H1 (cell line): ENCODE data around the gene S1PR2. TPM values are rescaled to one million over a fixed set of nuclear protein-coding genes. Genes with fewer than 3 reads are reported as not detected.

Source experiments
- CTCF ChIA-PET: fragments of 300-600 bp; sonication (Branson Sonifier 250); formaldehyde crosslinking; loops from one replicate; lab custom pipeline; 2021; ENCODE audit not compliant: partially characterized antibody; lab: Charles Lee
- POLR2A ChIA-PET: fragments of 300-600 bp; sonication (Branson Sonifier 250); formaldehyde crosslinking; loops from one replicate; lab custom pipeline; 2021; ENCODE audit warnings: inconsistent platforms; ENCODE audit not compliant: partially characterized antibody; lab: Charles Lee
- DNase-seq, 2 experiments: peaks; one replicate each; pipeline versions ENCODE4 v3.0.0 to v3.0.0-alpha.2; 2010 to 2022; ENCODE audit warnings: low spot score in 2 of 2, low read depth in 1 of 2, mixed read lengths in 1 of 2
- FAIRE-seq: peaks from 2 replicates; lab custom pipeline; 2011; peaks lifted over from hg19 to GRCh38; lab: Jason Lieb, UNC
- H2AFZ ChIP-seq: 2 replicates; pipeline ENCODE4 v1.8.1; 2012; ENCODE audit warnings: low read length, inconsistent platforms
- H2AK5ac ChIP-seq: 2 replicates; pipeline ENCODE4 v1.6.1; 2013; ENCODE audit warnings: low read depth, low read length
- H2BK120ac ChIP-seq: replicated peaks from 2 replicates; pipeline ENCODE3; 2013; ENCODE audit warnings: low read depth, low read length, inconsistent platforms
- H2BK12ac ChIP-seq: 2 replicates; pipeline ENCODE4 v1.6.1; 2013; ENCODE audit warnings: low read depth, low read length
- H2BK15ac ChIP-seq: 2 replicates; pipeline ENCODE4 v1.6.1; 2013; ENCODE audit warnings: low read length
- H2BK20ac ChIP-seq: 2 replicates; pipeline ENCODE4 v1.6.1; 2013; ENCODE audit warnings: low read length
- H2BK5ac ChIP-seq: 2 replicates; pipeline ENCODE4 v1.6.1; 2013; ENCODE audit warnings: low read depth, low read length
- H3K14ac ChIP-seq: 2 replicates; pipeline ENCODE4 v1.6.1; 2013; ENCODE audit warnings: inconsistent platforms; ENCODE audit not compliant: insufficient read length
- H3K18ac ChIP-seq: 2 replicates; pipeline ENCODE4 v1.6.1; 2013; ENCODE audit warnings: low read length; ENCODE audit errors: extremely low read depth
- H3K23ac ChIP-seq: 2 replicates; pipeline ENCODE4 v1.6.1; 2013; ENCODE audit warnings: inconsistent platforms; ENCODE audit not compliant: insufficient read length
- H3K23me2 ChIP-seq: 2 replicates; pipeline ENCODE4 v1.6.1; 2013; ENCODE audit warnings: low read depth, low read length
- H3K27ac ChIP-seq: 2 replicates; pipeline ENCODE4 v1.6.1; 2011; ENCODE audit warnings: low read depth, low read length, inconsistent platforms
- H3K27me3 ChIP-seq, 4 experiments: replicated peaks in 1 of 4; 1 replicate in 1 of 4; 2 replicates in 3 of 4; pipeline versions ENCODE4 v1.6.1 to v1.8.1; 2011 to 2013; ENCODE audit warnings: low read length in 3 of 4, mild to moderate bottlenecking in 3 of 4, inconsistent platforms in 2 of 4, mixed read lengths in 2 of 4, moderate library complexity in 1 of 4; ENCODE audit not compliant: control insufficient read depth in 3 of 4, insufficient read depth in 3 of 4; ENCODE audit errors: extremely low read depth in 1 of 4
- H3K36me3 ChIP-seq, 4 experiments: 2 replicates each; pipeline versions ENCODE4 v1.6.1 to v1.8.1; 2011 to 2013; ENCODE audit warnings: mild to moderate bottlenecking in 4 of 4, low read length in 3 of 4, moderate library complexity in 2 of 4, control low read depth in 1 of 4, inconsistent platforms in 1 of 4; ENCODE audit not compliant: insufficient read depth in 4 of 4, control insufficient read depth in 2 of 4
- H3K4ac ChIP-seq: replicated peaks from 2 replicates; pipeline ENCODE3; 2013; ENCODE audit warnings: low read length, low read depth, mixed read lengths, inconsistent platforms; ENCODE audit not compliant: insufficient read length
- H3K4me1 ChIP-seq, 4 experiments: replicated peaks in 1 of 4; 1 replicate in 1 of 4; 2 replicates in 3 of 4; pipeline versions ENCODE4 v1.6.1 to v1.8.1; 2011 to 2013; ENCODE audit warnings: low read length in 3 of 4, inconsistent platforms in 2 of 4, mixed read lengths in 1 of 4; ENCODE audit not compliant: insufficient read depth in 4 of 4, control insufficient read depth in 3 of 4
- H3K4me2 ChIP-seq, 2 experiments: 2 replicates each; pipeline versions ENCODE4 v1.6.1 to v1.8.1; 2011 to 2013; ENCODE audit warnings: low read depth in 2 of 2, low read length in 2 of 2, control low read depth in 1 of 2, inconsistent platforms in 1 of 2, mild to moderate bottlenecking in 1 of 2; ENCODE audit not compliant: insufficient read depth in 1 of 2
- H3K4me3 ChIP-seq, 4 experiments: fragments of 200-600, 300-600 bp in 1 of 4; sonication (generic), shearing (Covaris generic), sonication (Bioruptor Twin) in 1 of 4; 2 replicates each; pipeline versions ENCODE4 v1.5.1 to v1.8.1; 2011 to 2016; ENCODE audit warnings: low read length in 4 of 4, low read depth in 3 of 4, control low read depth in 2 of 4, inconsistent platforms in 2 of 4, mild to moderate bottlenecking in 2 of 4, mixed read lengths in 1 of 4, moderate library complexity in 1 of 4; ENCODE audit not compliant: insufficient read depth in 2 of 4; ENCODE audit errors: extremely low read depth in 1 of 4
- H3K56ac ChIP-seq: replicated peaks from 2 replicates; pipeline ENCODE3; 2013; ENCODE audit warnings: low read depth, mild to moderate bottlenecking, mixed read lengths, low read length, inconsistent platforms; ENCODE audit not compliant: insufficient read length
- H3K79me1 ChIP-seq: 2 replicates; pipeline ENCODE4 v1.6.1; 2013; ENCODE audit warnings: low read depth, low read length, control low read depth
- H3K79me2 ChIP-seq, 2 experiments: 2 replicates each; pipeline versions ENCODE4 v1.6.1 to v1.8.1; 2012 to 2013; ENCODE audit warnings: low read length in 2 of 2, mild to moderate bottlenecking in 2 of 2, inconsistent platforms in 1 of 2; ENCODE audit not compliant: insufficient read depth in 2 of 2, control insufficient read depth in 1 of 2
- H3K9ac ChIP-seq, 4 experiments: replicated peaks in 1 of 4; 1 replicate in 1 of 4; 2 replicates in 3 of 4; pipeline versions ENCODE4 v1.6.1 to v1.8.1; 2011 to 2013; ENCODE audit warnings: low read depth in 3 of 4, low read length in 3 of 4, control low read depth in 2 of 4, mild to moderate bottlenecking in 2 of 4, moderate library complexity in 2 of 4, inconsistent platforms in 1 of 4; ENCODE audit errors: extremely low read depth in 1 of 4
- H3K9me3 ChIP-seq, 2 experiments: 2 replicates each; pipeline versions ENCODE4 v1.6.1 to v1.8.1; 2012 to 2013; ENCODE audit warnings: mild to moderate bottlenecking in 2 of 2, moderate library complexity in 2 of 2, control low read depth in 1 of 2, inconsistent platforms in 1 of 2, low read depth in 1 of 2, low read length in 1 of 2, mixed read lengths in 1 of 2; ENCODE audit not compliant: insufficient read depth in 2 of 2
- H4K20me1 ChIP-seq, 2 experiments: replicated peaks in 1 of 2; 2 replicates each; pipeline versions ENCODE3 to v1.8.1; 2011 to 2013; ENCODE audit warnings: inconsistent platforms in 2 of 2, low read length in 2 of 2, mild to moderate bottlenecking in 1 of 2; ENCODE audit not compliant: insufficient read depth in 2 of 2, control insufficient read depth in 1 of 2
- H4K5ac ChIP-seq: 2 replicates; pipeline ENCODE4 v1.6.1; 2013; ENCODE audit warnings: low read length, low read depth, mixed read lengths, inconsistent platforms; ENCODE audit not compliant: insufficient read length
- H4K8ac ChIP-seq: 2 replicates; pipeline ENCODE4 v1.8.0; 2013; ENCODE audit warnings: mild to moderate bottlenecking, moderate library complexity, low read length, inconsistent platforms; ENCODE audit not compliant: insufficient read depth; ENCODE audit errors: extremely low read depth
- H4K91ac ChIP-seq: replicated peaks from 2 replicates; pipeline ENCODE3; 2013; ENCODE audit warnings: low read length, mixed read lengths, inconsistent platforms; ENCODE audit not compliant: insufficient read length
- BACH1 ChIP-seq: IDR thresholded peaks from 2 replicates; pipeline ENCODE4 v1.6.1; 2012; ENCODE audit warnings: low read length, improper control_type of control experiment
- JUN ChIP-seq: IDR thresholded peaks from 2 replicates; pipeline ENCODE4 v1.6.1; 2011; ENCODE audit warnings: low read depth, mild to moderate bottlenecking, improper control_type of control experiment, low read length
- KDM4A ChIP-seq: IDR thresholded peaks from one replicate; pipeline ENCODE4 v1.7.1; 2012; ENCODE audit warnings: low read depth, mild to moderate bottlenecking, moderate library complexity, low read length, inconsistent platforms; ENCODE audit not compliant: severe bottlenecking
- NANOG ChIP-seq: IDR thresholded peaks from 2 replicates; pipeline ENCODE4 v1.6.1; 2011; ENCODE audit warnings: low read length, low read depth, mild to moderate bottlenecking, inconsistent platforms; ENCODE audit not compliant: insufficient read depth, poor library complexity, severe bottlenecking
- RAD21 ChIP-seq, 2 experiments: IDR thresholded peaks in 1 of 2; conservative IDR thresholded peaks in 1 of 2; 2 replicates each; pipeline ENCODE4 v1.6.1; 2011; ENCODE audit warnings: low read depth in 2 of 2, low read length in 2 of 2, improper control_type of control experiment in 1 of 2, inconsistent platforms in 1 of 2, mild to moderate bottlenecking in 1 of 2, moderate library complexity in 1 of 2
- SIN3A ChIP-seq, 2 experiments: IDR thresholded peaks in 1 of 2; conservative IDR thresholded peaks in 1 of 2; 2 replicates each; pipeline ENCODE4 v1.6.1; 2011 to 2012; ENCODE audit warnings: low read length in 2 of 2, improper control_type of control experiment in 1 of 2, low read depth in 1 of 2, mild to moderate bottlenecking in 1 of 2
- SP1 ChIP-seq: IDR thresholded peaks from 2 replicates; pipeline ENCODE4 v1.6.1; 2011; ENCODE audit warnings: low read depth, low read length
- SRF ChIP-seq: IDR thresholded peaks from 2 replicates; pipeline ENCODE4 v1.6.1; 2011; ENCODE audit warnings: mild to moderate bottlenecking, low read depth, low read length, moderate library complexity
- TCF12 ChIP-seq: IDR thresholded peaks from 2 replicates; pipeline ENCODE4 v1.6.1; 2011; ENCODE audit warnings: low read depth, mild to moderate bottlenecking, low read length
- TEAD4 ChIP-seq: IDR thresholded peaks from 2 replicates; pipeline ENCODE4 v1.6.1; 2012; ENCODE audit warnings: low read depth, low read length, inconsistent platforms, mixed read lengths
- WGBS, 2 experiments: shearing (Covaris generic) in 1 of 2; methylation state at CpG; one replicate each; pipeline versions ENCODE4 v1.1.6 to v1.1.7; 2013 to 2015; ENCODE audit warnings: low lambda C conversion rate in 2 of 2, mixed read lengths in 2 of 2, inconsistent platforms in 1 of 2, low coverage in 1 of 2, missing lambda C conversion rate in 1 of 2; ENCODE audit not compliant: insufficient replicate concordance in 2 of 2, insufficient coverage in 1 of 2, insufficient read length in 1 of 2; ENCODE audit errors: extremely low coverage in 1 of 2, missing lambda C conversion rate in 1 of 2; 5-methylcytosine and 5-hydroxymethylcytosine counted together
- polyA plus RNA-seq, 7 experiments: library from polyadenylated mRNA; depleted of rRNA in 3 of 7; stranded (reverse) in 5 of 7; unstranded in 2 of 7; fragments of >200 nt in 5 of 7; fragments of 200-250 nt in 2 of 7; gene quantifications; 1 replicate in 5 of 7; 2 replicates in 1 of 7; 4 replicates in 1 of 7; pipeline versions ENCODE4 v1.2.1 to v1.2.3, GENCODE V29; 2011 to 2013; ENCODE audit warnings: missing spikeins in 2 of 7, mixed read lengths in 2 of 7
- total RNA-seq: library from RNA; stranded (reverse); fragmentation: NEBNext Ultra II Directional; extraction: Animal tissue kit (Norgen Biotek cat#: 25700); gene quantifications from 2 replicates; pipeline ENCODE4 v1.2.1, GENCODE V29; 2021
- TF ChIP-seq, protein P1 (sequence below): IDR thresholded peaks from 2 replicates; pipeline ENCODE4 v1.6.1; 2011; ENCODE audit warnings: low read length, improper control_type of control experiment

The S1PR2 gene
- total and polyA plus RNA-seq, 2 of the 8 experiments (the other 6 are each of a cell fraction or from before 2014, with no cell fraction given): 17.5 to 19.4 TPM

DNA sequence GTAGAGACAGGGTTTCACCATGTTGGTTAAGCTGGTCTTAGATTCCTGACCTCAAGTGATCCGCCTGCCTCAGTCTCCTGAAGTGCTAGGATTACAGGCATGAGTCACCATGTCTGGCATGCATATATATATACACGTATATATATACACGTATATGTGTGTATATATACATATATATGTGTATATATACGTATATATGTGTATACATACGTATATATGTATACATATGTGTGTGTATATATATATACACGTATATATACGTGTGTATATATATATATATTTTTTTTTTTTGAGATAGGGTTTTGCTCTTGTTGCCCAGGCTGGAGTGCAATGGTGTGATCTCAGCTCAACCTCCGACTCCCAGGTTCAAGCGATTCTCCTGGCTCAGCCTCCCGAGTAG is 48.3 kb downstream of the S1PR2 start:
- H2BK120ac ChIP-seq: no peak overlapping the region
- no peak overlapping the region for H4K5ac ChIP-seq
- H3K9ac ChIP-seq: no peak overlapping the region
- no peaks in the 10 kb centered on the region for H3K4me1 ChIP-seq
- H2BK5ac ChIP-seq: no peak overlapping the region
- ChIA-PET CTCF (interaction anchor here (0.6 to 4.4 kb wide), 6 partner anchors 9 to 132 kb away, joined by 3 to 22 read pairs (median 3); no protein-coding TSS in a partner anchor), POLR2A (interaction anchor here (1.2 to 1.3 kb wide), 3 partner anchors 8 to 35 kb away, joined by 3 to 4 read pairs (median 4); no protein-coding TSS in a partner anchor)
- no peak overlapping the region for H2BK20ac ChIP-seq
- no peak for FAIRE-seq
- no peak overlapping the region for H4K91ac ChIP-seq
- H3K27ac ChIP-seq: no peak overlapping the region
- no peak overlapping the region for H2AK5ac ChIP-seq
- H3K79me2 ChIP-seq: peaks cover 11 to 53% of the 10 kb centered on the region in 2 experiments
- no peaks in the 10 kb centered on the region; the same call in 1 of the 2 replicates for H3K79me1 ChIP-seq
- no peak overlapping the region for H3K4ac ChIP-seq
- no peak overlapping the region for H3K18ac ChIP-seq
- H2BK15ac ChIP-seq: no peak overlapping the region
- no peaks in the 10 kb centered on the region for H3K23me2 ChIP-seq
- H4K8ac ChIP-seq: no peak overlapping the region
- no peak overlapping the region for H3K23ac ChIP-seq
- H3K4me2 ChIP-seq: no peak overlapping the region
- 88% methylated on average over 10 of the region's 10 CpGs; no CpG with 5 or more reads in 1 of the 2 experiments for WGBS, 2 experiments
- no peaks in the 10 kb centered on the region for H3K27me3 ChIP-seq
- H3K56ac ChIP-seq: no peak overlapping the region
- H2BK12ac ChIP-seq: no peak overlapping the region
- peaks cover 13 to 24% of the 10 kb centered on the region in 2 experiments for H4K20me1 ChIP-seq
- H3K36me3 ChIP-seq: peaks cover 13 to 43% (median 31%) of the 10 kb centered on the region in 4 experiments; a peak in 6 of 8 replicates
- DNase-seq: no peak
- H2AFZ ChIP-seq: no peak overlapping the region
- no peak overlapping the region for H3K4me3 ChIP-seq
- H3K14ac ChIP-seq: no peak overlapping the region
- H3K9me3 ChIP-seq: no peaks in the 10 kb centered on the region
- TF ChIP-seq JUN: no peak
- TF ChIP-seq NANOG: no peak
- no peak for TF ChIP-seq KDM4A
- TF ChIP-seq, protein P1, sequence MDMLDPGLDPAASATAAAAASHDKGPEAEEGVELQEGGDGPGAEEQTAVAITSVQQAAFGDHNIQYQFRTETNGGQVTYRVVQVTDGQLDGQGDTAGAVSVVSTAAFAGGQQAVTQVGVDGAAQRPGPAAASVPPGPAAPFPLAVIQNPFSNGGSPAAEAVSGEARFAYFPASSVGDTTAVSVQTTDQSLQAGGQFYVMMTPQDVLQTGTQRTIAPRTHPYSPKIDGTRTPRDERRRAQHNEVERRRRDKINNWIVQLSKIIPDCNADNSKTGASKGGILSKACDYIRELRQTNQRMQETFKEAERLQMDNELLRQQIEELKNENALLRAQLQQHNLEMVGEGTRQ: no peak
- TF ChIP-seq TEAD4: no peak
- TF ChIP-seq SP1: no peak
- no peak for TF ChIP-seq RAD21 (IDR thresholded peaks at IDR 0.05 in 1 of 2, conservative IDR thresholded peaks at IDR 0.05 in 1 of 2; ENCODE audit: low read depth in 2 of 2, low read length in 2 of 2)
- no peak for TF ChIP-seq TCF12
- TF ChIP-seq BACH1: no peak
- TF ChIP-seq SRF: no peak
- no peak for TF ChIP-seq SIN3A (conservative IDR thresholded peaks at IDR 0.05 in 1 of 2, IDR thresholded peaks at IDR 0.05 in 1 of 2; ENCODE audit: low read depth in 1 of 2, low read length in 2 of 2)
